UCSD-AML1 (cell line): Measurements from ENCODE around the gene DUOXA2.
"Not testable (repeated sequence)": the region's sequence is repeated elsewhere in the genome, so short reads cannot be mapped to it uniquely, and the experiment has no call there.

ENCODE experiments used
- DNase-seq: peaks from one replicate; lab custom pipeline; 2025; ENCODE audit not compliant: unreplicated experiment; lab: John Stamatoyannopoulos, UW

DUOXA2 gene

DNA sequence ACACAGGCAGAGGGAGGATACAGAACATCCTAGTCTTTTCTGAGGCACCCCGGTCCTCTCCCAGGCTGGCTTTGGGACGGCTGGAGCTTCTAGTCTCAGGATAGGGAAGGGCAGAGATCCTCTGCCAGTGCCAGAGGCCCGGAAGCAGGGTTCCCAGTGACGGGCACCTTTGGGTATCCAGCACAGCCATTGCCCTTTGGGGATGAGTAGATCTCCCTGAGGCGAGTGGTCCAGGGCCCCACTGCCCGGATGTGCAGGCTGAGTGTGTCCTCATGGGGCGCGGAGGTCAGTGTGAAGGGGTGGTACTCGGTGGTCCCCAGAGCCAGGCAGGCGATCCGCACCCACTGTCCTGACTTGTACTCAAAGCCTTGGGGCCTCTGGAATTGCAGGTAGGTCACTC, 18.5 kb upstream of the DUOXA2 start:
- no peak for DNase-seq

DNA sequence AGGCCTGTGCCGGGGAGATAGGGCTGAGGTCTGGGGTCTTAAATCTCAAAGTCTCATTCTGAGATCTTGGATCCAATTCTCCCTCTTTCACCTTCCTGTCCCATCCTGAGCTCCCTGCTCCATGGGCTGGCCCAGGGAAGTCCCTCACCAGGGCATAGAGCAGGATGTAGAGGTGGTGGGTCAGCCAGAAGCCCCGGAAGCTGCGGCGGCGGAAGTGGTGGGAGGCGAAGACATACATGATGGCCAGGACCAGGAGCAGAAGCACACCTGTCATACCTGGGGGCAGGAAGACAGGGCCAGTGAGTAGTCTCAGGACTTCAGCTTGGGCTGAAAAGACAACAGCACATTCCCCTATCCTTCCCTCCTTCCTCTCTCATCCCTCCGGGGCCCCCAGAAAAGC, 16.7 kb upstream of the DUOXA2 start:
- DNase-seq: no peak

DNA sequence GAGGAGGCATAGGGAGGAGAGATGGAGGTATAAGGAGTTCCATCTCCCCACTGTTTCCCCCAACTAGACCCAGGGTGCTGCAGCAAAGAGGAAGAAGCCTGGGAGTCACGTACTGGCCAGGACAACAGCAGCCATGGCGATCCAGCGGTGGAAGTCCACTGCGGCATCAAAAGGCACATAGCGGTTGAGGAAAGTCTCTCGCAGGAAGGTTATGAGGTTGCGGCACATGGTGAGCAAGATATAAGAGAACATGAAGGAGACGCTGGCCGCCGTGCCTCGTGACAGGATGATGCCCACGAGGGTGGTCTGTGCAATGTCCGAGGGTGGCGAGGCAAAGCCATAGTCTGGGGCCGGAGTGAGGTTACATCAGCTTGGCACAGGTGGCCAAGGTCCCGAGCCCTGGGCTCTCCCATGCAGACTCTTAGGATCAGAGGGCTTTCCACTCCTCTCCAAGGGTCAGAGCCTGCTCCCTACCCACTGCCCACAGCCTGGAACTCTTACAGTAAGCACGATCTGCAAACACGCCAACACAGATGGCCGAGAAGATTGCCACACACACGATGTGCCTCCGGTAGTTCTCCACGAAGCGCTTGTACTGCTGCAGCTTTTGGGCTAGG, 14.5 kb upstream of the DUOXA2 start:
- DNase-seq: no peak

DNA sequence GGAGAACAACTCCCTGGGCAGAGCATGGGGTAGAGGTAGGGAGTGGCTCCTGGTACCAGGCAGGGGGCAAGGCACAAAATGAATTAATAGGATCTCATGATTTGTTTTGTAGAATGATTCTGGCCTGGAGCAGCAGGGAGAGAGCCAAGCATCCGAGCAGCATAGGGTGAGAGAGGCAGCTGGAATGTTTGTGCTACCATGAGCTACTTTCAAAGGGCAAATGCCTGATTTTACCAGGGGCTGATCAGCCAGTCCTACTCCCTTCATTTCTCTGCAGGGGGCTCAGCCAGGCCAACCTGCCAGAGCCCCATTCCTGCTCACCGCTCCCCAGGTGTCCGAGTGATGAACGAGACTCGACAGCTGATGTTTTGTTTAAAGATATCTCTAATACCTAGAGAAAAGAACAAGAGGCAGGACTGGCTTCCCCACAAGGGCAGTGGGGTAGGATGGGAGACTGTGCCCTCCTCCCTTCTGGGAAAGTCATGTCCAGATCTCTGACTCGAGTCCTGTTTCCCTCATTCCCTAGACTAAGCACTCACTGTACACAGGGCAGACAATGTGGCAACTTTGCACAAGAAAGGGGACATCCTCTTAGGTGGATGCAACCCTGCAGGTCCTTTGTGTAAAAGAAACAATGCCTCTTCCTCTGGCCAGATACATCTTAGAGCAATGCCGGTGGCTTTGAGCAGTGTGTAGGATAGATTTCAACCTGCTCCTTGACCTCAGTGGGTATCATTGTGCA, 13.1 kb upstream of the DUOXA2 start:
- DNase-seq: no peak

DNA sequence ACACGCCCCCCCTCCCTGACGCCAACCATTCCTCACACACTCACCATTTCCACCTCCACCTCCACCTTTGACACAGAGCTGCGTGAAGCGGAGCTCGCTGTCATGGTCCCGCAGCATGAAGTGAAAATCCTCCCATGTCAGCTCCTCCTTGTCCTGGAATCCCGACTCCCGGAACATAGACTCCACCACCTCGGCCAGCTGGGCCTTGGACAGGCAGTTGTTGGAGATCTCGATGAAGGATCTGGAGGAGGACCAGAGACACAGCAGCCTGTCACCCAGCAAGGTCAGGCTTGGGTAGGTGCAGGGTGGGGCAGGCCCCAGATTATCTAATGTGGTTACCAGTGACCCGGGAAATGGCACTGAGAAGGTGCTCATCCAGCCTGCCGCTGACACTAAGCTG, 12.4 kb upstream of the DUOXA2 start:
- DNase-seq: no peak

DNA sequence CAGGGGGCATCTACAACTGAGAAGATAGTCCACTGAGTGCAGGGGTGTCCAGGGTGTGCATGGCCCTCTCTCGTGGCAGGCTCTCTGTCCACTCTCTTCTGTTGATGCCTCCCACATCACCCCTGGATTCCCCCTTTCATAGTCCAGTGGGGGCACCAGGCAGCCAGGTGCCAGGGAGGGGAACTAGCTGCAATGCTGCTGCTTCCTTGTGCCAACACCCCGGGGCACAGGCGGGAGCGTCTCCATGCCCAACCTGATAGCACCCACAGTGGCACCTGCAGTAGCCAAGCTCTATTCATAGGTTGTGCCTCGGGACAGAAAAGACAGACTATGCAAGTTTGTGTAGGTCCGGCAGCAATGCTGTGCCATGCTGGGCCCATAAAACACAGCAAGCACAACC, 11.9 kb upstream of the DUOXA2 start:
- DNase-seq: no peak

DNA sequence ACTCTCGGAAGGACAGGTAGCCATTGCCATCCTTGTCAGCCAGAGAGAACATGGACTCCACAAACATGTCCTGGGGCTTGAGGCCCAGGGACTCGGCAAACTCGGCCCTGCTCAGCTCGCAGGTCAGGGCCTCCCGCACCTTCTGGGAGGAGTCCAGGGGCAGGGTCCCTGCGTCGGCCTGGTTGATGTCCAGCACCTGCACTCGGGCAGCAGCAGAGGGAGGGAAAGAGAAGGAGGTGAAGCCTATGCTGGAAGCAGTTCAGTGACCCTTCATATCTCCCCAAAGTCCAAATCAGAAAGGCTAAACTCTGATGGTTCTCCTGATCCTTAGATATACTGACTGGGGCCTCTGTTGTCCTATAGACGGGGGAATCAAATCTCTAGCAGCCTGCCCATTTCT, 10.0 kb upstream of the DUOXA2 start:
- not testable (repeated sequence) for DNase-seq

DNA sequence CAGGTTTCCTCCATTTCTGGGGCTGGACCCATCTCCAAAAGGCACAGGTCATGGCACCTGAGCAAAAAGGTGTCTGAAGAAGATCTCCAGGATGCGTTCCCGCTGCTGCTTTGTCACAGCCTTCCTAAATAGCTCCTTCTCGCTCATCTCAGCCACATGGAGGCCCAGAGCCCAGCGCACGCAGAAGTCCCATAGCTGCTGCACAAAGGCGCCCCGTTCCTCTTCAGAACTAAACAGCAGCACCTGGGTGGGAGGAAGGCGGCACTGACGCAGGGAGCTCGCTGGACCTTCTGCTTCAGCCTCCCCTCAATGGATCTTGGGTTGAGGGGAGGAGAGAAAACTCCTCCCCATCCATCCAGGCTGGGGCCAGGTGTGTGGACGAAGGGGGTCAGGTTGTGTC, 8.5 kb upstream of the DUOXA2 start:
- no peak for DNase-seq

DNA sequence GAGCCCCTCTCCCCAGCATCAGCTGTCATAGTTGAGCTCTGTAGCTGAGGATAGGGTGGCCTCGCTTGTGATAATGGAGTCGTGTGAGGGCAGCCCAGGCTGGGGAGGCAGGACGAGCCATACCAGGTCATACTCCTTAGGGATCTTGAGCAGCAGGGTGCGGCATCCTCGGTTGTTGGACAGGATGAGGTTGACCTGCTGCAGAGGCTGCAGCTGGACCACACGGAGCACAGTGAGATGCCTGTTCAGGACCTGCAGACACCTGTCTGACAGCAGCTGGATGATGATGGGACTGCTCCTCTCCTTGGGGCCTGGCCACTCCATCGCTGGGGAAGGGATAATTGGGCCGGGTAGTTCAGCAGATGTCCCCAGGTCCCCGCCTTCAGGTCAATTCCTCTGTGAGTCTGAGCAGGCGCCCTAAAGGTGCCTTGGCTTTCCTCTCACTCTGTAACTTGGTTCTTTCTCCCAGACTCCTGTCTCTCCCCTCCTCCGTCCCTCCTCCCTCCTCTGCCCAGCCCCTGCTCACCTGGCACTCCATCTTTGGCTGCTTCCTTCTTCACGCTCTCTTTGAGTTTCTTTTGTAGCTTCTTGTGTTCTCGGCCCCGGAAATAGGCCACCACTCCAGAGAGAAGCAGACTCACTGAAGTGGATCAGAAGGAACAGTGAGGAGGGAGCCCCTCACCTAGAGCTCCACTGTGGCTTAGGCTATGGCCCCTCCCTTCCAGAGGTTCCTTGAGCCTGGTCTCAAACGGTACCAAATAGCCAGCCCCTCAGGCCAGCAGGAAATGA, 7.9 kb upstream of the DUOXA2 start:
- no peak for DNase-seq

DNA sequence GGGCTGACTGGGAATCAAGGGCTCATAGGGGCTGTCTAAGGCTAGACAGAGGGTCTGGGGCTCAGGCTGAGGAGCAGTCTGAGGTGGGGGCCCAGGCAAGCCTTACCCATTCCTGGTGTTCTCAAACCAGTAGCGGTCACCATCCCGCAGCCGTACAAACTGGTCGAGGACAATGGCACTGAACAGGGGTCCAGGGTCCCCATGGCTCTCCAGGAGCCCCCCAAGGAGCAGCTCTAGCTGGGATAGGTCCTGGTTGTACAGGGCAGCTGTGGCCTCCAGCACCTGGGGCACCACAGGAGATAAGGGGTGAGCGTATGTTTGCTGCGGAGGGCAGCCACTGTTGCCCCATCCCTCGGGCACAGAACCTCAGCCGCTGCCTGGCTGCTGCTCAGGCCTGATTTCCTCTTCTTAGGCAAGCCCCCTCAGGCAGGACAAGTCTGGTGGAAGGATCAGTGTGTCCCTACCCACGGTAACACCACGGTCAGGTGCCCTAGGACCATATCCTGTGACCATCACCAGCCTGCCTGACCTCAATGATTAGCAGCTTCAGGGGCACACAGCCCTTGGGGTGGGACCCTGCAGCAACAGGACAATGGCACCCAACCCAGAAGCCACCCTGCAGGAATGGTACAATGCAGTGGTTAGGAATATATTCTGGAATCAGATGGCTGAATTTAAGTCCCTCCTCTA, 6.0 kb upstream of the DUOXA2 start:
- DNase-seq: no peak

DNA sequence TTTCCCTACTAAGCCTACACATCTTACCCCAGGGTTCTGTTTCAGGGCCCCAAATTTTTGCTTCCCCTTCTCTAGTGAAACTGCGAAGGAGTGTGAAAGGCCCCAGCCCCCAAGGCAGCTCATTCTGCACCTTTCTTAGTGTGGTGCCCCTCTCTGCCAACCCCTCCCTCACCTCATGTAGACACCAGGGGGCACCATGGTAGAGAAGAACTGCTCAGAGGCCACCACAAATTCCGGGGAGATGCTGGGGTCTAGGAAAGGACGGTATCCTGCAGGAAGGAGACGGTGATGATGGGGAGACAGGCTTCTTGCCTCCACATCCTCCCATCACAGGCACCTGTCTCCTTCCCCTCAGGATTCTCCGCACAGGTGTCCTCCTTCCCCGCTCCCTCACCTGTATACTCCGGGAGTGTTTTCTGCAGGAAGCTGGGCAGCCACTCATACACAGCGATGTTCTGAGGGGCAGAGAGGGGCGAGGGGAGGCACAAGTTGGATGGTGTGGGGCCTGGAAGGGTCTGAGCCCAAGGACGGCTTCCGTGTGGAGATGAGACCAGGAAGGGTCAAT, 3.8 kb upstream of the DUOXA2 start:
- DNase-seq: no peak

DNA sequence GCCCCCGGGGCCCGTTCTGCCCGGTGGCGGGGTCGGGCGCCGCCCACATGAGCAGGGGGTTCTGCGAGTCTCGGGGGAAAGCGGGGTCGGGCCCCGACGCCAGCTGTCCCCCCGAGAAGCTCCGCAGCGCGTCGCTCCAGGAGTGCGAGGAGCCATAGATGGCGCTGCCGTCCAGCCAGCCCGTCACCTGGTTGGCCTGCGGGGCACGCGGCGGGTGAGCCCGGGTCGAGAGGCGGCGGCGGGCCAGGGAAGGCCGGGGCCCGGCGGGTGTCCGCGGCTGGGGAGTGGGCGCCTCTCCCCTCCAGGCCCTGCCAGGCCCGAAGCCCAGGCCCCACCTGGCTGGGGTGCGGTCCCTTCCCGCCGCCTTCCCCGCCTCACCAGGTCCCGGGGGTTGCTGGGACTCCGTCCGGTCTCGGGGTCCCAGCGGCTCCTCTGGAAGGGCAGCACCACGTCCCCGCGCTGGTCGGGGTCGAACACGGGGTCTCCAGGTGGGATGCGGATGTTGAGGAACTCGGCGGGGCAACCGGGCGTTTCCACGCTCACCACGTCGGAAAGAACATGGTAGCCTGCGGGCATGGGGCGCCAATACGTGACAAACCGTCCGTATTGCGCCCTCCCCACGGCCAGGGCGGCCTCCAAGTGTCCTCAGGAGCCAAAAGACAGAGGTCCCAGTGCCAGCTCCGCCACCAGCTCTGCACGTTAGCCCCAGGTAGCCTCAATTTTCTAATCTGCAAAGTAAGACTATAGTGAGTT, 2.6 kb upstream of the DUOXA2 start:
- no peak for DNase-seq

DNA sequence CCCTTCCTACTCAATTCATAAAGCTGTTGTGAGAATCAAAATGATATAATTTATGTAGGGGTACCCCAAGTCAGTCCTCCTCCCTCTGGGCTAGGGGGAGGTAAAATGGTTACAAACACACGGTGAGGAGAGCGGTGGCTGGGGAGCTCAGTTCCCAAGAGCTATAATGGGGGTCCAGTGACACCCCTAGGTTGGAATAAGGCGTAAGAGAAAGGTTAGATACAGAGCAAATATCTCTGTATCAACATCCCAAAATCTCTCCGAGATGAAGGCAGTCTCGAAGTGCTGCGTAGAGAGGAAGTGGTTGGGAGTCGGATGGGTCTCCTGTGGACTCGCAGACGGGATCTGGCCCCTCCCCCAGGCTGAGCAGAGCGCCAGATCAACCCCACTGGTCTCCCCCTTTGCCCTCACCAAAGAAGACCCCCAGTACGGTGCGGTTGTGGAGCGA, 2.0 kb upstream of the DUOXA2 start:
- no peak for DNase-seq

DNA sequence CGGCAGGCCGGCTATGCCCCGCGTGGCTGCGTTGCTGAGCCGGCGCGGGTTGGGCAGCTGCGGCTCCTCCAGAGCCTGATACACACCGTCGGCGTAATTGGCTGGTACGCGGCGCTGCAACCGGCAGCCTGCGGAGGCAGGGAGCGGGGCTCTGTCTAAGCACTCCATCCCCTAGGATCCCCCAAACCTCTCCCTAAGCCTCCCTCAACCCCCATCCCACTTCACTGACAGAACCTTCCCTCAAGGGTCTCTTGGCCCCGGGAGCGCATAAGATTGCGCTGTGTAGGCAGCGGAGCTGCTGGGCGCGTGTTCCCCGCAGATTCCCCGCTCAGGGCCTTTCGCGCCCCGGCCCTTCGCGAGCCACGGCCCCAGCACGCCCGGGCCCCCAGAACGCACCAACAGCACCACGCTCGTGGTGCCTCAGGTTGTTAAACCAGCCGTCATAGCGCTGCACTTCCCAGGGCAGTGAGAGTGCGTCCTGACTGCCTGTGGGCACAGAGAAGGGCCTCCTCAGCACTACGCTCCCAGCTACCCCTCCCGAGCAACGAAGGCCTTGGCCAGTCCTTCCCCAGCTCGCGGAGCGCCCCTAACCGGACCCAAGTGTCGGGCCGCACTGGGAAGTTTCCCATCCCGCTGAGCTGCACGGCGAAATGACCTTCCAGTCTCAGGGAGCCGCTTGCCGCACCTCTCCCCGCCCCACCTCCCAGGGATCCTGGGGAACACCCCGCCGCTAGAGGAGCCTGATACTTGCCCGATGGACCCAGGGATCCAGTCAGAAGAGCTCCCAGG, 1.3 kb upstream of the DUOXA2 start:
- DNase-seq: no peak

DNA sequence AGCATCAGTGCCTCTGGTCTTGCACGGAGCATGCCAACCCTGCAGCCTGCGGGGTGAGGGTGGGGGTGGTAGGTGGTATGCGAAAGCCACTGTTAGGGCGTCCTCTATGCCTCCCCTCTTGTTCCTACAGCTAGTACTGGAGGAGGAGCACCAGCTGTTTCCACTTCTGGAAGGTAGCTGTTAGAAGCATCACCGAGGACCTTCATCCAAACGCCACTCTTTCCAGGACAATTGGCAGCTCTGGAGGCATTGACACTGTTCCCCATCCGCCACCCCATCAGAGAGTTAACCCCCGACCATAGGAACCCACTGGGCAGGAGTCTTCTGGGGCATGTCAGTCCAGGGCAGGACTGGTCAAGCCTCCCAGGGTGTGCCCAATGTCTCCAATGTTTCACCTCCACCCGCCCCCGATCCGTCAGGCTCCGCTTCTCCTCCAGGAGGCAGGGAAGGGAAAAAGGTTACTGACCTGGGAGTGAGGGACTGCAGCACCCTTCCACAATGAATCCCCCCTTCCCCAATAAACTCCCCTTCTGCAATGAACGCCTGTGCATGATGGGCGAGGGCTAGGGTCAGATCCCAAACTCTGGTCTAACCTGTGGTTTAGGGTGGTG, 641 bp upstream of the DUOXA2 start:
- DNase-seq: no peak

DNA sequence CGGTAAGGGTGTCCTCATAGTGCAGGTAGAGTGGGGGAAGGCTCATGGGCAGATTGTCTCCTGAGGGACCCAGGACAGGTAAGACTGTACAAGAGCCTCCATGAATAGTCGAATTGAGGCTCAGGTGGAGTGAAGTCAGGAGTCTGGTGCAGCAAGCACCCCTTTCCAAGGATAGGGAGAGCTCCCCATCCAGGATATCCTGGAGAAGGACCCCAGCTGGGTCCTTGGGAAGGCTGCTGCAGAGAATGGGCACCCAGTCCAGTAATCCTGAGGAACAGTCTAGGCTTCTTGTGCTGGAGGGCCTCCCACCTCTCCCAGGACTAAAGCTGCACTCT, 592 bp downstream of the DUOXA2 start:
- no peak for DNase-seq

DNA sequence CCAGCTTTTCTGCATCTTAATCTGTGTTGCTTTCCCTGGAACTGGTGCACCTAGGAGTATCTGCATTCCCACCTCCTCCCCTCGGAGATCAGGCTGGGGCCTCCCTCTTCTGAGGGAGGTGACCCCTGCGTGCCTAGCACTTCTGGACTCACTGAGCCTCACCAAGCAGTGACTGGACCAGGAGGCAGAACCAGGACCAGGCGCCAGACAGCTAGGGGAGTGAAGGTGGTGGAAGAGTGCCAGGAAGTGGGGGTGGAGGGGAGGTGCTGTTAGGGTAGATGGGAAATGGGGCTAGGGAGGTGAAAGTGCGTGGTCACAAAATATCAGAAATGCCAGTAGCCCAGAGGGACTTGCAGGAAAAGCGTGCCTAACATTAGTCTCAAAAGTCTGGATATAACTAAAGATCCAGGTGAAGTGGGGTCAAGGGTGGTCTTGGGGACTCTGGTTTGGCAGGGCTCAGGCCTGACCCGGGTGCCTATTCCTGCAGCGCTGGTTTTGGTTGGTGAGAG, 1.2 kb downstream of the DUOXA2 start:
- no peak for DNase-seq

DNA sequence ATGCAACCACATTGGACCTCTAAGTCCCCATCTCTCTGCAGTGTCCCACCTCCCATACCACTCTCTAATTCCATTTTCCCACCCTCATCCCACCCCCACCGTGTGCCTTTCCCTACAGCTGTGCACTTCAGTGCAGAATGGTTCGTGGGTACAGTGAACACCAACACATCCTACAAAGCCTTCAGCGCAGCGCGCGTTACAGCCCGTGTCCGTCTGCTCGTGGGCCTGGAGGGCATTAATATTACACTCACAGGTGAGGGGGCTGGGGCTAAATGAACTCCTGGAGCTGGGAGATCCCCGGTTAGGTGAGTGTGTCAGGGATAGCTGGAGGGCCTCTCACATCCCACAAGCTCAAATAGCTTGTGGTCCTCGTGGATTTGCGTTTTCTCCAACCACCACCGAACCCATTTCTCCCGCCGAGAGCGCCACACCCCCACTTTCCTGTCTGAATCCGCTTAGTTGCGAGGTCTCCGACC, 1.9 kb downstream of the DUOXA2 start:
- no peak for DNase-seq
